ENCODE measurements around the gene PPP1R27. TPM values are rescaled to one million over a fixed set of nuclear protein-coding genes. Genes with fewer than 3 reads are reported as not detected.

The PPP1R27 gene, protein sequence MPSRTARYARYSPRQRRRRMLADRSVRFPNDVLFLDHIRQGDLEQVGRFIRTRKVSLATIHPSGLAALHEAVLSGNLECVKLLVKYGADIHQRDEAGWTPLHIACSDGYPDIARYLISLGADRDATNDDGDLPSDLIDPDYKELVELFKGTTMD
- not detected for polyA plus RNA-seq (2012; ENCODE audit: insufficient read length, low read depth)

DNA sequence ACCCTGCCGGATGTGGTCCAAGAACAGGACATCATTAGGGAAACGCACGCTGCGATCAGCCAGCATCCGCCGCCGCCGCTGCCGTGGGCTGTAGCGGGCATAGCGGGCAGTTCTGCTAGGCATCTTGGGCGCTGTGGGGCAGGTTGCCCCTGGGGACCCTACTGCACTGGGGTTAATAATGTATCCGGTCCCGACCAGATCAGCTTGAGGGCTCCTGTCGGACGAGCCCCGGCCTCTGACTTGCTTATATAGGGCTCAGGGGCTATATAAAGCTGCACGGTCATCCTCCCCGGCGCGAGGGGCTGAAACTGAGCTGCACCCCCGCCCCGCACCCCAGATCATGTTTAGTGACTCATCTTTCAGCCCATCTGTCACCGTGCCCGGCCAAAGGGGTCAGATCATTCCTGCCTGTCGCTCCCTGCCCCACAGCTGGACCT is at the start of gene PPP1R27:
Gene PPP1R27, minus strand, starts transcription at position 220 of the 437 bp plus-strand sequence. Its CDS starts 97 bp downstream, at position 123.
- TF ChIP-seq POLR2AphosphoS5 (IDR thresholded peaks at IDR 0.05; ENCODE audit: low read depth, low read length) (no peak), FOXP2 (optimal IDR thresholded peaks at IDR 0.05; ENCODE audit: borderline replicate concordance, extremely low read depth, extremely low read length, insufficient read depth) (no peak), TAF1 (IDR thresholded peaks at IDR 0.05; ENCODE audit: borderline replicate concordance, insufficient read depth, low read length) (no peak), SIN3A (IDR thresholded peaks at IDR 0.05; ENCODE audit: borderline replicate concordance, insufficient read depth, low read length) (no peak)
- TF ChIP-seq, protein P1, sequence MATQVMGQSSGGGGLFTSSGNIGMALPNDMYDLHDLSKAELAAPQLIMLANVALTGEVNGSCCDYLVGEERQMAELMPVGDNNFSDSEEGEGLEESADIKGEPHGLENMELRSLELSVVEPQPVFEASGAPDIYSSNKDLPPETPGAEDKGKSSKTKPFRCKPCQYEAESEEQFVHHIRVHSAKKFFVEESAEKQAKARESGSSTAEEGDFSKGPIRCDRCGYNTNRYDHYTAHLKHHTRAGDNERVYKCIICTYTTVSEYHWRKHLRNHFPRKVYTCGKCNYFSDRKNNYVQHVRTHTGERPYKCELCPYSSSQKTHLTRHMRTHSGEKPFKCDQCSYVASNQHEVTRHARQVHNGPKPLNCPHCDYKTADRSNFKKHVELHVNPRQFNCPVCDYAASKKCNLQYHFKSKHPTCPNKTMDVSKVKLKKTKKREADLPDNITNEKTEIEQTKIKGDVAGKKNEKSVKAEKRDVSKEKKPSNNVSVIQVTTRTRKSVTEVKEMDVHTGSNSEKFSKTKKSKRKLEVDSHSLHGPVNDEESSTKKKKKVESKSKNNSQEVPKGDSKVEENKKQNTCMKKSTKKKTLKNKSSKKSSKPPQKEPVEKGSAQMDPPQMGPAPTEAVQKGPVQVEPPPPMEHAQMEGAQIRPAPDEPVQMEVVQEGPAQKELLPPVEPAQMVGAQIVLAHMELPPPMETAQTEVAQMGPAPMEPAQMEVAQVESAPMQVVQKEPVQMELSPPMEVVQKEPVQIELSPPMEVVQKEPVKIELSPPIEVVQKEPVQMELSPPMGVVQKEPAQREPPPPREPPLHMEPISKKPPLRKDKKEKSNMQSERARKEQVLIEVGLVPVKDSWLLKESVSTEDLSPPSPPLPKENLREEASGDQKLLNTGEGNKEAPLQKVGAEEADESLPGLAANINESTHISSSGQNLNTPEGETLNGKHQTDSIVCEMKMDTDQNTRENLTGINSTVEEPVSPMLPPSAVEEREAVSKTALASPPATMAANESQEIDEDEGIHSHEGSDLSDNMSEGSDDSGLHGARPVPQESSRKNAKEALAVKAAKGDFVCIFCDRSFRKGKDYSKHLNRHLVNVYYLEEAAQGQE (IDR thresholded peaks at IDR 0.05; ENCODE audit: insufficient read depth in 1 of 2, low read depth in 2 of 2, low read length in 2 of 2), result no peak

DNA sequence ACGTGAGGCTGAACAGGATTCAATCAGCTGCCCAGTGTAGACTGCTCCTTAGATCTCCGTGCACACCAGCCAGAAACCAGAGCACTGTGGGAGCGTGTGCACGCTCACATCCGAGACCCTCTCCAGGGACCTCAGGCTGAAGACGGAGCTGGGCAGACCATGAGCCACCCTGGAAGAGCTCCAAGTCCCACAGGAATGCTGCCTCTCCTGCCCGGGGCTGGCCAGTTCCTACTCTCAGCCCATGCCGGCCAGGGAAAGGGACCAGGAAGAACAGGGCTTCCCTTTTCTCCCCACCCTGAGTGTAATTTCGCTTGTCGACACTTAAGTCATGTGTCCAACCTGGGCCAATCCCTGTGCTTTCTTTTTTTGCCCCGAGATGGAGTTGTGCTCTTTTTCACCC is 49.7 kb upstream of the PPP1R27 start:
- TF ChIP-seq, protein P1 (IDR thresholded peaks at IDR 0.05; ENCODE audit: insufficient read depth in 1 of 2, low read depth in 2 of 2, low read length in 2 of 2), result no peak
- TF ChIP-seq TAF1 (IDR thresholded peaks at IDR 0.05; ENCODE audit: borderline replicate concordance, insufficient read depth, low read length) (no peak), SIN3A (IDR thresholded peaks at IDR 0.05; ENCODE audit: borderline replicate concordance, insufficient read depth, low read length) (no peak), POLR2AphosphoS5 (IDR thresholded peaks at IDR 0.05; ENCODE audit: low read depth, low read length) (no peak), FOXP2 (optimal IDR thresholded peaks at IDR 0.05; ENCODE audit: borderline replicate concordance, extremely low read depth, extremely low read length, insufficient read depth) (no peak)

DNA sequence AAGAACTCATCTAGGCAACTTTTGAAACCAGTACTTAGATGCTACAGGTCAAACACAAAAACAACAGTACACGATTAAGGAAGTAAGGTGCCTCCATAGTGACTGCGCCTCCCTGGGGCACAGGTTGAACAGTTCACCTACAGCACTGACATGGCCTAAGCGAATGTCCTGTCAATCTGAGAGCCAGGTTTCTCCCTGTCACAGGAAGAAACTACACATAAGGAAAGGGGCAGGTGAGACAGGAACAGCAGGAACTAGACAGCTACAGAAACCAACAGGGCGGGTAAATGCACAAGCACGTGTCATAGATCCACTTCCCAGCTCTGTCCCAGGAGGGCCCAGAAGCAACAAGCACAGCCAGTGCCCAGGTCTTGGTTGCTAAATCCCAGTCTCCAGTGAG is 44.3 kb upstream of the PPP1R27 start:
- no peak for TF ChIP-seq POLR2AphosphoS5 (IDR thresholded peaks at IDR 0.05; ENCODE audit: low read depth, low read length)
- no peak for TF ChIP-seq SIN3A (IDR thresholded peaks at IDR 0.05; ENCODE audit: borderline replicate concordance, insufficient read depth, low read length)
- TF ChIP-seq FOXP2 (optimal IDR thresholded peaks at IDR 0.05; ENCODE audit: borderline replicate concordance, extremely low read depth, extremely low read length, insufficient read depth), result no peak
- no peak for TF ChIP-seq TAF1 (IDR thresholded peaks at IDR 0.05; ENCODE audit: borderline replicate concordance, insufficient read depth, low read length)
- TF ChIP-seq, protein P1 (IDR thresholded peaks at IDR 0.05; ENCODE audit: insufficient read depth in 1 of 2, low read depth in 2 of 2, low read length in 2 of 2), result no peak

DNA sequence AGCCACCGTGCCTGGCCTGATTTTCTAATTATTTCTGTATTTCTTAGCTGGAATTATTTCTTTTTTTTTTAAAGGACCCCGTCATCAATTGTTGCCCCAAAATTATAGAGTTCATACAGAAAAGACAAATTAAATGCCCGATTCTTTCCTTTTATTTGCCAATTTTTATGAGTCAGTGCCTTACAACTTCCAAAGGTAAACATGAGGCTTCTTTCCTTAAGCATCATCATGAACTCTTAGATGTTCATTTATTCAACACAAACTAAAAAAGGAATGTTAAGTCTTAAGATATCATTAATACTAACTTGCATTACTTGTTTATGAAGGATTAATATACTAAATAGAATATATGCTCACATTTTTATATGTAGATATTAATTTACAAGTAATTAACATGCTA is 43.4 kb upstream of the PPP1R27 start:
- TF ChIP-seq SIN3A (IDR thresholded peaks at IDR 0.05; ENCODE audit: borderline replicate concordance, insufficient read depth, low read length) (no peak), FOXP2 (optimal IDR thresholded peaks at IDR 0.05; ENCODE audit: borderline replicate concordance, extremely low read depth, extremely low read length, insufficient read depth) (no peak), TAF1 (IDR thresholded peaks at IDR 0.05; ENCODE audit: borderline replicate concordance, insufficient read depth, low read length) (no peak), POLR2AphosphoS5 (IDR thresholded peaks at IDR 0.05; ENCODE audit: low read depth, low read length) (no peak)
- TF ChIP-seq, protein P1 (IDR thresholded peaks at IDR 0.05; ENCODE audit: insufficient read depth in 1 of 2, low read depth in 2 of 2, low read length in 2 of 2), result no peak

Measured in PFSK-1 (cell line).